GM12878 (cell line): ENCODE measurements around the gene FCRL6. TPM values are rescaled to one million over a fixed set of nuclear protein-coding genes. Genes with fewer than 3 reads are reported as not detected.

ENCODE experiments used
- ATAC-seq: fragments of 200-7000 bp; cut with Tn5 transposase; 3 replicates; pipeline ENCODE4 v1.9.1; 2020; ENCODE audit warnings: mild to moderate bottlenecking, moderate library complexity
- BruUV-seq: library from RNA; stranded (reverse); fragments of 400-500 nt; replicated peaks from 2 replicates; lab custom pipeline; 2021; lab: Mats Ljungman, UMichigan
- CTCF ChIA-PET: fragments of 300-600 bp; sonication (Branson Sonifier 250); formaldehyde crosslinking; extraction: SDS; loops from one replicate; lab custom pipeline; 2021; ENCODE audit warnings: inconsistent platforms; lab: Yijun Ruan, JAX
- POLR2A ChIA-PET: fragments of 350-600 bp; formaldehyde crosslinking; extraction: SDS; loops from one replicate; lab custom pipeline; 2021; ENCODE audit warnings: inconsistent platforms; lab: Charles Lee
- RAD21 ChIA-PET: fragments of 300-600 bp; sonication (Branson Sonifier 250); formaldehyde crosslinking; loops from one replicate; lab custom pipeline; 2023; ENCODE audit warnings: antibody characterized with exemption; ENCODE audit not compliant: unreplicated experiment; lab: Charles Lee
- SMC1A ChIA-PET: fragments of 300-600 bp; sonication (Branson Sonifier 250); formaldehyde crosslinking; loops from one replicate; lab custom pipeline; 2023; ENCODE audit not compliant: unreplicated experiment, uncharacterized antibody; lab: Charles Lee
- DNase-seq: peaks from one replicate; pipeline ENCODE4 v3.0.0-alpha.2; 2011; ENCODE audit warnings: low read depth, low spot score
- FAIRE-seq: peaks from 3 replicates; lab custom pipeline; 2011; peaks lifted over from hg19 to GRCh38; lab: Jason Lieb, UNC
- H2AFZ ChIP-seq: 2 replicates; pipeline ENCODE4 v1.6.0; 2011; ENCODE audit warnings: low read depth, low read length, control low read depth; ENCODE audit not compliant: control insufficient read depth
- H3K27ac ChIP-seq: 2 replicates; pipeline ENCODE4 v1.5.1; 2011; ENCODE audit warnings: control low read depth; ENCODE audit not compliant: control insufficient read depth, insufficient read depth
- H3K27me3 ChIP-seq, 2 experiments: replicated peaks in 1 of 2; 2 replicates each; pipeline versions ENCODE4 v1.6.0 to v1.6.1; 2011; ENCODE audit warnings: low read length in 1 of 2; ENCODE audit not compliant: control insufficient read depth in 2 of 2, insufficient read depth in 2 of 2
- H3K36me3 ChIP-seq, 2 experiments: 2 replicates each; pipeline ENCODE4 v1.5.1; 2011; ENCODE audit warnings: low read length in 1 of 2; ENCODE audit not compliant: control insufficient read depth in 2 of 2, insufficient read depth in 2 of 2
- H3K4me1 ChIP-seq: 2 replicates; pipeline ENCODE4 v1.6.1; 2011; ENCODE audit warnings: mild to moderate bottlenecking, low read length, moderate library complexity, mixed read lengths; ENCODE audit not compliant: control insufficient read depth, insufficient read depth
- H3K4me2 ChIP-seq: 2 replicates; pipeline ENCODE4 v1.6.0; 2011; ENCODE audit warnings: control low read depth; ENCODE audit not compliant: control insufficient read depth, insufficient read depth
- H3K4me3 ChIP-seq: fragments of 200-600 bp; sonication (generic); 2 replicates; pipeline ENCODE4 v1.5.1; 2016
- H3K79me2 ChIP-seq: 2 replicates; pipeline ENCODE4 v1.6.0; 2011; ENCODE audit warnings: low read length; ENCODE audit not compliant: control insufficient read depth, insufficient read depth
- H3K9ac ChIP-seq: 2 replicates; pipeline ENCODE4 v1.8.0; 2011; ENCODE audit warnings: low read length, control low read depth, mixed read lengths; ENCODE audit not compliant: control insufficient read depth, insufficient read depth
- H3K9me3 ChIP-seq: replicated peaks from 3 replicates; pipeline ENCODE4 v1.5.1; 2011; ENCODE audit warnings: mild to moderate bottlenecking, low read length; ENCODE audit not compliant: control insufficient read depth, insufficient read depth
- H4K20me1 ChIP-seq: 2 replicates; pipeline ENCODE4 v1.6.0; 2011; ENCODE audit not compliant: control insufficient read depth, insufficient read depth
- EGR1 ChIP-seq, 2 experiments: IDR thresholded peaks; 1 replicate in 1 of 2; 2 replicates in 1 of 2; pipeline ENCODE4 v1.6.1; 2011 to 2012; ENCODE audit warnings: low read depth in 2 of 2, low read length in 2 of 2, borderline replicate concordance in 1 of 2, mild to moderate bottlenecking in 1 of 2, moderate library complexity in 1 of 2
- RB1 ChIP-seq: fragments of 450-650 bp; formaldehyde crosslinking; IDR thresholded peaks from 2 replicates; pipeline ENCODE4 v1.6.1; 2017; ENCODE audit warnings: mild to moderate bottlenecking, borderline replicate concordance
- RFX5 ChIP-seq: IDR thresholded peaks from 2 replicates; pipeline ENCODE4 v1.6.1; 2011; ENCODE audit warnings: low read depth, low read length, improper control_type of control experiment
- SMARCA5 ChIP-seq: fragments of 450-650 bp; IDR thresholded peaks from 2 replicates; pipeline ENCODE4 v1.6.1; 2017; ENCODE audit warnings: mild to moderate bottlenecking
- SUZ12 ChIP-seq: fragments of 200-600 bp; sonication (generic); IDR thresholded peaks from one replicate; pipeline ENCODE4 v1.6.1; 2018; ENCODE audit warnings: antibody characterized with exemption, mild to moderate bottlenecking; ENCODE audit not compliant: unreplicated experiment
- YY1 ChIP-seq: IDR thresholded peaks from 2 replicates; pipeline ENCODE4 v1.6.1; 2011; ENCODE audit warnings: low read depth, mild to moderate bottlenecking, low read length
- WGBS: methylation state at CpG from one replicate; pipeline ENCODE4 v1.1.6; 2016; ENCODE audit warnings: low lambda C conversion rate; ENCODE audit not compliant: insufficient replicate concordance, insufficient coverage; ENCODE audit errors: missing lambda C conversion rate; 5-methylcytosine and 5-hydroxymethylcytosine counted together
- in situ Hi-C: fragments of 300-500 bp; cut with MboI; formaldehyde crosslinking; loops from 9 replicates; pipeline ENCODE4 v1.14.3; 2018; ENCODE audit warnings: mixed read lengths
- intact Hi-C: fragments of 100-400 bp; cut with micrococcal nuclease; formaldehyde crosslinking; loops from one replicate; pipeline ENCODE4 v1.14.2; 2022; ENCODE audit not compliant: unreplicated experiment
- polyA plus RNA-seq, 11 experiments: library from polyadenylated mRNA; depleted of rRNA in 4 of 11; unstranded in 6 of 11; stranded (reverse) in 5 of 11; fragments of >200 nt; fragmentation: Nextera tagmentation in 4 of 11; fragmentation: Illumina TruSeq in 1 of 11; extraction: Ambion mirVana in 4 of 11; extraction: Trizol in 1 of 11; gene quantifications; 1 replicate in 1 of 11; 2 replicates in 10 of 11; pipeline versions ENCODE4 v1.2.1 to v1.2.3, GENCODE V29; 2011 to 2016; ENCODE audit warnings: inconsistent platforms in 2 of 11, missing spikeins in 2 of 11, low read depth in 1 of 11
- total RNA-seq, 4 experiments: library from RNA; depleted of rRNA in 3 of 4; stranded (reverse); fragments of >200 nt in 3 of 4; fragmentation: Illumina TruSeq in 1 of 4; extraction: Trizol in 1 of 4; gene quantifications; 2 replicates each; pipeline versions ENCODE4 v1.2.1 to v1.2.3, GENCODE V29; 2013 to 2021
- TF ChIP-seq, protein P1 (sequence below): fragments of 450-650 bp; IDR thresholded peaks from 2 replicates; pipeline ENCODE4 v1.6.1; 2017; ENCODE audit warnings: mild to moderate bottlenecking, low read depth, inconsistent platforms; ENCODE audit not compliant: poor library complexity, severe bottlenecking

Gene FCRL6
- total and polyA plus RNA-seq, 10 of the 15 experiments (the other 5 are each of a cell fraction or from before 2014, with no cell fraction given), result 0.04 to 0.16 (median 0.11) TPM; not detected in 7

DNA sequence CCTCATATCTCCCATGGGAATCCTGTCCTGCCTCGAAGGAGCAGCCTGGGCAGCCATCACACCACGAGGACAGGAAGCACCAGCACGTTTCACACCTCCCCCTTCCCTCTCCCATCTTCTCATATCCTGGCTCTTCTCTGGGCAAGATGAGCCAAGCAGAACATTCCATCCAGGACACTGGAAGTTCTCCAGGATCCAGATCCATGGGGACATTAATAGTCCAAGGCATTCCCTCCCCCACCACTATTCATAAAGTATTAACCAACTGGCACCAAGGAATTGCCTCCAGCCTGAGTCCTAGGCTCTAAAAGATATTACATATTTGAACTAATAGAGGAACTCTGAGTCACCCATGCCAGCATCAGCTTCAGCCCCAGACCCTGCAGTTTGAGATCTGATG is 33.2 kb downstream of the FCRL6 start:
- in situ Hi-C loops (no loop called here), intact Hi-C loops (no loop called here)
- Histone ChIP-seq H3K9ac (no peak overlapping the region), H3K36me3 (no peaks in the 10 kb centered on the region), H2AFZ (no peak overlapping the region), H3K4me3 (no peak overlapping the region), H3K27ac (no peak overlapping the region), H4K20me1 (no peaks in the 10 kb centered on the region), H3K4me1 (peaks cover 21% of the 10 kb centered on the region), H3K4me2 (no peak overlapping the region), H3K9me3 (no peaks in the 10 kb centered on the region), H3K27me3 (no peaks in the 10 kb centered on the region), H3K79me2 (no peaks in the 10 kb centered on the region)
- ChIA-PET SMC1A (interaction anchor here (0.6 to 1.8 kb wide), 2 partner anchors 170 to 172 kb away, joined by 3 to 5 read pairs; no protein-coding TSS in a partner anchor), RAD21 (no interaction called here), POLR2A (no interaction called here), CTCF (interaction anchor here (1.0 to 2.0 kb wide), 4 partner anchors 14 to 172 kb away, joined by 3 to 13 read pairs (median 3); no protein-coding TSS in a partner anchor)
- ATAC-seq, result no peak
- no TSS peak for BruUV-seq
- no peak for DNase-seq
- no peak for TF ChIP-seq EGR1 (IDR thresholded peaks at IDR 0.05; ENCODE audit: borderline replicate concordance in 1 of 2, low read depth in 2 of 2, low read length in 2 of 2)
- TF ChIP-seq, protein P1, sequence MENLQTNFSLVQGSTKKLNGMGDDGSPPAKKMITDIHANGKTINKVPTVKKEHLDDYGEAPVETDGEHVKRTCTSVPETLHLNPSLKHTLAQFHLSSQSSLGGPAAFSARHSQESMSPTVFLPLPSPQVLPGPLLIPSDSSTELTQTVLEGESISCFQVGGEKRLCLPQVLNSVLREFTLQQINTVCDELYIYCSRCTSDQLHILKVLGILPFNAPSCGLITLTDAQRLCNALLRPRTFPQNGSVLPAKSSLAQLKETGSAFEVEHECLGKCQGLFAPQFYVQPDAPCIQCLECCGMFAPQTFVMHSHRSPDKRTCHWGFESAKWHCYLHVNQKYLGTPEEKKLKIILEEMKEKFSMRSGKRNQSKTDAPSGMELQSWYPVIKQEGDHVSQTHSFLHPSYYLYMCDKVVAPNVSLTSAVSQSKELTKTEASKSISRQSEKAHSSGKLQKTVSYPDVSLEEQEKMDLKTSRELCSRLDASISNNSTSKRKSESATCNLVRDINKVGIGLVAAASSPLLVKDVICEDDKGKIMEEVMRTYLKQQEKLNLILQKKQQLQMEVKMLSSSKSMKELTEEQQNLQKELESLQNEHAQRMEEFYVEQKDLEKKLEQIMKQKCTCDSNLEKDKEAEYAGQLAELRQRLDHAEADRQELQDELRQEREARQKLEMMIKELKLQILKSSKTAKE, result no peak
- no peak for TF ChIP-seq SMARCA5
- TF ChIP-seq YY1, result no peak
- no peak for TF ChIP-seq RFX5
- TF ChIP-seq SUZ12, result no peak
- no peak for TF ChIP-seq RB1
- 0% methylated on average over 3 of the region's 3 CpGs for WGBS
- FAIRE-seq, result no peak
